OCI-LY7 (cell line): ENCODE measurements around the gene DQX1. TPM values are rescaled to one million over a fixed set of nuclear protein-coding genes. Genes with fewer than 3 reads are reported as not detected.

Experiments used
- BruUV-seq: library from RNA; stranded (reverse); fragments of 400-500 nt; replicated peaks from 2 replicates; lab custom pipeline; 2021; lab: Mats Ljungman, UMichigan
- CTCF ChIA-PET: fragments of 300-600 bp; sonication (Branson Sonifier 250); formaldehyde crosslinking; loops from one replicate; lab custom pipeline; 2022; ENCODE audit warnings: antibody characterized with exemption; ENCODE audit not compliant: unreplicated experiment; lab: Charles Lee
- POLR2A ChIA-PET: fragments of 300-600 bp; sonication (Branson Sonifier 250); formaldehyde crosslinking; loops from one replicate; lab custom pipeline; 2022; ENCODE audit warnings: antibody characterized with exemption; lab: Charles Lee
- DNase-seq: peaks from one replicate; pipeline ENCODE4 v3.0.0-alpha.2; 2015; ENCODE audit warnings: low spot score
- H2AFZ ChIP-seq: fragments of 200-600 bp; sonication (generic), shearing (Covaris generic); 2 replicates; pipeline ENCODE4 v1.6.1; 2014; ENCODE audit warnings: mild to moderate bottlenecking, antibody characterized with exemption, low read length, moderate library complexity
- H3K27ac ChIP-seq: fragments of 200-600 bp; sonication (generic); 2 replicates; pipeline ENCODE4 v1.5.1; 2014; ENCODE audit warnings: mixed run types, low read depth, mild to moderate bottlenecking, moderate library complexity, low read length, inconsistent platforms; ENCODE audit not compliant: poor library complexity, severe bottlenecking
- H3K36me3 ChIP-seq: fragments of 200-600 bp; sonication (generic); 2 replicates; pipeline ENCODE4 v1.6.1; 2014; ENCODE audit warnings: mild to moderate bottlenecking, antibody characterized with exemption, low read length, moderate library complexity, mixed read lengths; ENCODE audit not compliant: insufficient read depth
- H3K4me1 ChIP-seq: fragments of 200-600 bp; sonication (generic); 2 replicates; pipeline ENCODE4 v1.5.1; 2014; ENCODE audit warnings: mild to moderate bottlenecking, low read length; ENCODE audit not compliant: insufficient read depth, poor library complexity, severe bottlenecking
- H3K4me2 ChIP-seq: fragments of 200-600 bp; sonication (generic); 2 replicates; pipeline ENCODE4 v1.6.1; 2014; ENCODE audit warnings: mild to moderate bottlenecking, low read length
- H3K4me3 ChIP-seq: fragments of 200-600 bp; sonication (generic); 2 replicates; pipeline ENCODE4 v1.5.1; 2014; ENCODE audit warnings: mild to moderate bottlenecking, low read depth, low read length; ENCODE audit not compliant: poor library complexity, severe bottlenecking
- H3K79me2 ChIP-seq: fragments of 200-600 bp; sonication (generic); 2 replicates; pipeline ENCODE4 v1.6.1; 2016; ENCODE audit warnings: low read depth, mild to moderate bottlenecking, low read length, moderate library complexity, mixed read lengths; ENCODE audit not compliant: insufficient read depth
- H3K9me2 ChIP-seq: fragments of 200-600 bp; sonication (generic); 2 replicates; pipeline ENCODE4 v1.6.1; 2016; ENCODE audit warnings: mild to moderate bottlenecking, low read length, mixed read lengths; ENCODE audit not compliant: insufficient read depth
- H3K9me3 ChIP-seq: fragments of 200-600 bp; sonication (generic); 2 replicates; pipeline ENCODE4 v1.6.1; 2014; ENCODE audit warnings: mild to moderate bottlenecking, mixed run types, low read length, mixed read lengths
- H4K20me1 ChIP-seq: fragments of 200-600 bp; sonication (generic); 2 replicates; pipeline ENCODE4 v1.6.1; 2014; ENCODE audit warnings: mild to moderate bottlenecking, antibody characterized with exemption, low read length, moderate library complexity, mixed read lengths; ENCODE audit not compliant: insufficient read depth
- CTCF ChIP-seq: fragments of 200-600 bp; sonication (generic); conservative IDR thresholded peaks from 2 replicates; pipeline ENCODE4 v1.5.1; 2014; ENCODE audit warnings: mild to moderate bottlenecking, antibody characterized with exemption, low read length, moderate library complexity, mixed read lengths
- EZH2phosphoT487 ChIP-seq: fragments of 200-600 bp; sonication (generic); IDR thresholded peaks from 2 replicates; pipeline ENCODE4 v1.6.1; 2018; ENCODE audit warnings: low read depth, borderline replicate concordance, mild to moderate bottlenecking, mixed run types, antibody characterized with exemption, low read length, moderate library complexity, mixed read lengths
- intact Hi-C: fragments of 100-400 bp; cut with micrococcal nuclease; formaldehyde crosslinking; loops from one replicate; pipeline ENCODE4 v1.10.0; 2022; ENCODE audit not compliant: unreplicated experiment
- total RNA-seq, 2 experiments: library from RNA; depleted of rRNA in 1 of 2; stranded (reverse); fragments of >200 nt in 1 of 2; shearing (Covaris generic) in 1 of 2; gene quantifications; 2 replicates each; pipeline ENCODE4 v1.2.3, GENCODE V29; 2014 to 2022

The DQX1 gene
- total RNA-seq, 2 experiments from 2014 or later = 0.32 to 0.76 TPM

DNA sequence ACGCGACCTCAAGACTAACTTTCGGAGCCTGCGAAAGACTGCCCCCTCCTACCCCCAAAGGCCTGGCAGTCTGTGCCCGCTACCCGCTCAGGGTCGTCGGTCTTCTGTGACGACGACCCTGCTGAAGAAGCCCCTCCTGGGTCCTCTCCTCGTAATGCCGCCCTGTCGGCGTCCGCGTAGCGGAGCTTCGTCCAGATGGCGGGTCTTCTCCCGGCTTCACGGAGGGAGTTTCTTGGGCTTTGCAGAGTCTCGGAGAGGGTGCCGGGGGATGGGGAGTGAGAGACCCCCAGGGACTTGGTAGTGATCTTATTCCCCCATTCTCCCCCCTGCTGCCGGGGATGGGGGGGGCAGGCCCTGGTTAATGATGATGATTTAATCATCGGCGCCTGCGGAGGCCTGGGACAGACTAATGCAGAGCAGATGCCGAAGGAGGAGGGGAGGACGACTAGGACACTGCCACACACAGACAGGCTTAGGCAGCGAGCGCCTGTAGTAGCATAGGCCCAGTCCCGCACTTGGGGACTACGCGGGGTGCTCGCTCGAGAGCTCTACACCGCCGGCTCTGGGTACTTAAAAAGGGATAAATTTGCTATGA, 18.0 kb downstream of the DQX1 start:
- H4K20me1 ChIP-seq = no peaks in the 10 kb centered on the region
- H3K4me1 ChIP-seq = peaks cover 21% of the 10 kb centered on the region
- peaks cover 5% of the 10 kb centered on the region; the same call in 1 of the 2 replicates for H3K79me2 ChIP-seq
- peak overlapping the region; percentile 81 for H3K27ac ChIP-seq
- DNase-seq = no peak
- intact Hi-C loops = loop anchor here (1.0 kb wide), 3 partner anchors 21 to 79 kb away; partner anchors contain the start of genes AUP1, HTRA2 and TTC31
- POLR2A ChIA-PET = interaction anchor here (1.1 kb wide), 1 partner anchor 50 kb away, joined by 3 read pairs; the partner anchor contains the start of gene WBP1
- H2AFZ ChIP-seq = peak overlapping the region; percentile 95
- TF ChIP-seq EZH2phosphoT487 (no peak), CTCF (no peak)
- H3K36me3 ChIP-seq = peaks cover 15% of the 10 kb centered on the region
- peak overlapping the region; percentile 96 for H3K4me2 ChIP-seq
- no peaks in the 10 kb centered on the region for H3K9me3 ChIP-seq
- no TSS peak for BruUV-seq
- H3K4me3 ChIP-seq = peak overlapping the region; percentile 77
- CTCF ChIA-PET = interaction anchor here (1.2 to 1.4 kb wide), 2 partner anchors 14 to 24 kb away, joined by 3 to 4 read pairs; no protein-coding TSS in a partner anchor
- H3K9me2 ChIP-seq = no peaks in the 10 kb centered on the region

DNA sequence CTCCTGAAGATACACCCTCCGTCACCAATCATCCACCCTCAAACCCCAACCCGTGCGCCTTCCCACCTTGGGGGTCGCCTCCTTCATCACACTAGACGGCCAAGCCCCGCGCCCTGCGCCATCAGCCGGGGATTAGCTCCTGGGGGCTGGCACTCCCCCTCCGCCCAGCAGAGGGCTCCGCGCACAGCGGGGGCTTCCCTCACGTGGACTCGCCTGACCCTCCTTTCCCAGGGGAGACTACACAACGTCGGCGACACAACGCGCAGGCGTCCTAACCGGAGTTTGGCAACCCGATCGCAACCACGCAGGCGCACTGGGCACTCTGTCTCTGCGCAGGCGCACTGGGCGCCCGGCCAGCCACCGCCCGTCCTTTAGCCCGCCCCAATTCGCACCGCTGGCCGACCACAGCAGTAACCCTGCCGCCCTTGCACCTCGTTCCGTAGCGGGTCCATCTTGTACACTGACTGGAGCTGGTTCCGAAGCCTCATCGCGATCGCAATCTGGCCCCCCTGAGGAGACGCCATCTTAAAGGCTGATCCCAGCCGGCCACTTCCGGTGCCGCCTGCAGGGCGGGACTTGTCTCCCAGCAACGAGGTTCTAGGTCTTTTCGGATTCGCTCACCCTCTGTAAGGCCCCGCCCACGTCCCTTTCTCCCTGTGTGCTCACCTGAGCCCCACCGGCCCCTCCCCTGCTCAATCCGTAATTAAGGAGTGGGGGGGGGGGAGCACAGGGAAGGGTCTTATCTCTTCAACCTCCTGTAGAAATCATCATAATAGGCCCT, 18.7 kb downstream of the DQX1 start, which contains the start of gene PCGF1:
Gene PCGF1 (minus strand): TSS at position 551 of the 781 bp plus-strand sequence. CDS start 27 bp downstream, at position 524.
- peak within 1 kb of the TSS; percentile 81 for H3K27ac ChIP-seq
- DNase-seq = peak; percentile 99
- POLR2A ChIA-PET = interaction anchor here (0.7 to 1.0 kb wide), 3 partner anchors 13 to 78 kb away, joined by 3 to 4 read pairs (median 3); no protein-coding TSS in a partner anchor
- peaks cover 15% of the 10 kb centered on the region for H3K36me3 ChIP-seq
- intact Hi-C loops = loop anchor here (1.0 kb wide), 3 partner anchors 22 to 80 kb away; partner anchors contain the start of genes AUP1, HTRA2 and TTC31
- H3K4me1 ChIP-seq = peaks cover 25% of the 10 kb centered on the region
- peak within 1 kb of the TSS; percentile 95 for H2AFZ ChIP-seq
- no peaks in the 10 kb centered on the region for H3K9me3 ChIP-seq
- H3K4me2 ChIP-seq = peak within 1 kb of the TSS; percentile 96
- no TSS peak for BruUV-seq
- CTCF ChIA-PET = interaction anchor here (0.6 to 1.2 kb wide), 3 partner anchors 24 to 81 kb away, joined by 3 to 4 read pairs (median 3); no protein-coding TSS in a partner anchor
- no peaks in the 10 kb centered on the region for H4K20me1 ChIP-seq
- TF ChIP-seq CTCF = peak; percentile 76
- TF ChIP-seq EZH2phosphoT487 = no peak
- H3K9me2 ChIP-seq = no peaks in the 10 kb centered on the region
- H3K4me3 ChIP-seq = peak within 1 kb of the TSS; percentile 77
- peaks cover 5% of the 10 kb centered on the region; the same call in 1 of the 2 replicates for H3K79me2 ChIP-seq
